ENCODE measurements around the gene NEUROD4.
A peak's percentile ranks its signal among the peaks of the same experiment; 100 is the strongest.

NEUROD4 gene

GRCh38 chr12:55060470-55060869, 40.7 kb downstream of the NEUROD4 start:
- peak; percentile 47 for DNase-seq (ENCODE audit: low spot score)
- no peak for TF ChIP-seq CTCF (IDR thresholded peaks at IDR 0.05; ENCODE audit: extremely low read depth, missing control alignments)

GRCh38 chr12:55061024-55061423, 41.2 kb downstream of the NEUROD4 start:
- no peak for DNase-seq (ENCODE audit: low spot score)
- TF ChIP-seq CTCF (IDR thresholded peaks at IDR 0.05; ENCODE audit: extremely low read depth, missing control alignments) = no peak

DNA sequence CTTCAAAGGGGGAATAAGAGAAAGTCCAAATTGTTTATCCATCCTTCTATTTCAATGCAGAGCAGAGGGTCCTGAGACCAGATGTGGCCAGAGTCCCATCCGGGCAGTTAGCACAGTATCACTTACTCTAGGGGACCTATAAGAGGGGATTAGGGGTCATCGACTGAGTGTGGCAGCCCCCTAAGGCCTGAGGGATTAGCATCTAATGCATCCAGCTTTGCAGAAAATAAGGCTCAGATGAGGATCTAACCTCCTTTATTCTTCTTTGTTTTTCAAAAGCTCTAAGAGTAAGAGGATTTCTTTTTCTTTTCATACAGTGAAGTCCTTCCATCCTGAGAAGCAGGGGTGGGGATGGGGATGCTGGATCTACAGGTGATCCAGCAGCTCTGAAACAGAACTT, 43.5 kb downstream of the NEUROD4 start:
- TF ChIP-seq CTCF (IDR thresholded peaks at IDR 0.05; ENCODE audit: extremely low read depth, missing control alignments) = no peak
- DNase-seq (ENCODE audit: low spot score) = no peak

- DNase-seq (ENCODE audit: low spot score) = no peak
These were observed 45.8 kb downstream of the NEUROD4 start for GRCh38 chr12:55065535-55065934.

DNA sequence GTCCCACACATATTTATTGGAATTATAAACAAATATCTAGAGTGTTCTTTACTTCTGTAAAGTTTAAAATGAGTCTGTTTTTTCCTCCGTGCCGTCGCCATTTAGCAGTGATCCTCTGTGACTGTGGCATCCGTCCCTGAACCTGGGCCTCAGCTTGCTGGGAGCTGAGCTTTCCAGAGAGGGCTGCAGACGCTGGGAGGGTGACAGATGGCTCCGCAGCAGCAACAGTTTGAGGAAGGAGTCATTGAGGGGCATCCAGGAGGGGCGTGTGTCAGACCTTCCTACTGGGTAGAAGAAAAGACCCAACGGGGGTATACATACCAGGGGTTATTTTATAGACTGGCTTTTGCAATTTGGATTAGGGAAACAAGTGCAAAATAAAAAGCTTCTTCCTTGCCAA, 47.9 kb downstream of the NEUROD4 start:
- no peak for TF ChIP-seq CTCF (IDR thresholded peaks at IDR 0.05; ENCODE audit: extremely low read depth, missing control alignments)
- no peak for DNase-seq (ENCODE audit: low spot score)

More at GRCh38 chr12:55065535-55065934, 45.8 kb downstream of the NEUROD4 start:
- no peak for TF ChIP-seq CTCF (IDR thresholded peaks at IDR 0.05; ENCODE audit: extremely low read depth, missing control alignments)

GRCh38 chr12:55068416-55069010, 48.7 kb downstream of the NEUROD4 start:
- DNase-seq (ENCODE audit: low spot score) = peak; percentile 61
- TF ChIP-seq CTCF (IDR thresholded peaks at IDR 0.05; ENCODE audit: extremely low read depth, missing control alignments) = peak; percentile 64

DNA sequence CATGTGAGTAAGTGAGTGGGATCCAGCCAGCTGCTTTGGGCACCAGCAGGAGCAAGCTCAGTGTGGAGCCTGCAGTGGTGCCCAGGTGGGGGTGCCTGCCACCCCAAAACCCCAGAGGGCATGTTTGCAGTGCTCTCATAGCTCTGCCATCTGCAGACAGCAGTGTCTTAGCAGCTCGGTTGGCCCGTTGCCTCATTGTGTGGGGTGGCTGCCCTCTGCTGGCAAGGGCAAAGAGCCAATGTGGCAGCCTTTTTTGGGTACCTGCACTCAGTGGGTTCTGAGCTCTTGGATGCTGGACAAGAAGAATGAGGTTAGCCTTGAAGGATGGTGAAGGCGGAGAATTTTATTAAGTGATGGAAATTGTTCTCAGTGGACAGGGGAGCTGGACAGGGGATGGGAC, 52.3 kb downstream of the NEUROD4 start:
- DNase-seq (ENCODE audit: low spot score) = peak; percentile 36
- peak; percentile 68 for TF ChIP-seq CTCF (IDR thresholded peaks at IDR 0.05; ENCODE audit: extremely low read depth, missing control alignments)

Measured in GM20000 (cell line).